Right lung (tissue), 5 donors: ENCODE data around the gene B2M. TPM values are rescaled to one million over a fixed set of nuclear protein-coding genes. Genes with fewer than 3 reads are reported as not detected.
"Not testable (repeated sequence)": the region's sequence is repeated elsewhere in the genome, so short reads cannot be mapped to it uniquely, and the experiment has no call there.

Experiments
- DNase-seq, 2 donors: peaks; one replicate each; pipeline ENCODE4 v3.0.0-alpha.2; 2013
- polyA plus RNA-seq, 5 donors: library from polyadenylated mRNA; unstranded; fragments of 120-200 nt; gene quantifications; one replicate each; pipeline versions ENCODE4 v1.2.1 to v1.2.3, GENCODE V29; 2013; ENCODE audit warnings: inconsistent platforms in 1 of 5, low replicate concordance in 1 of 5; ENCODE audit not compliant: insufficient read length in 5 of 5, insufficient read depth in 1 of 5

B2M gene
- polyA plus RNA-seq, 5 donors, result 1,333 to 1,801 (median 1,405) TPM

GRCh38 chr15:44692659-44693058, 18.7 kb upstream of the B2M start:
- no peak for DNase-seq

- no peak for DNase-seq
Observed at GRCh38 chr15:44694416-44694815, 16.9 kb upstream of the B2M start.

- DNase-seq, result no peak
Observed at GRCh38 chr15:44695294-44695693, 16.0 kb upstream of the B2M start.

- no peak for DNase-seq
Observed at GRCh38 chr15:44697014-44697413, 14.3 kb upstream of the B2M start.

GRCh38 chr15:44698641-44699040, 12.7 kb upstream of the B2M start:
- DNase-seq, result no peak

GRCh38 chr15:44700676-44701075, 10.6 kb upstream of the B2M start:
- DNase-seq, result not testable (repeated sequence)

GRCh38 chr15:44705986-44706385, 5.3 kb upstream of the B2M start:
- no peak for DNase-seq

GRCh38 chr15:44706401-44706800, 4.9 kb upstream of the B2M start:
- DNase-seq, result no peak

GRCh38 chr15:44706946-44707636, 4.2 kb upstream of the B2M start:
- DNase-seq, result no peak

GRCh38 chr15:44710236-44711095, 851 bp upstream of the B2M start:
- peak in 1 of 2 donors; percentile 39 for DNase-seq

GRCh38 chr15:44711743-44712345, 527 bp downstream of the B2M start:
- DNase-seq, result peak; percentile 65 to 71

- peak; percentile 78 to 89 for DNase-seq
Observed at GRCh38 chr15:44712346-44713005, 1.2 kb downstream of the B2M start.

- no peak for DNase-seq
Observed at GRCh38 chr15:44713006-44713966, 2.0 kb downstream of the B2M start.

GRCh38 chr15:44715142-44715796, 4.0 kb downstream of the B2M start:
- DNase-seq, result no peak

- DNase-seq, result no peak
Observed at GRCh38 chr15:44715797-44716334, 4.5 kb downstream of the B2M start.

- DNase-seq, result no peak
Observed at GRCh38 chr15:44716983-44717602, 5.8 kb downstream of the B2M start.

- DNase-seq, result no peak
Observed at GRCh38 chr15:44718180-44718926, 7.0 kb downstream of the B2M start.

GRCh38 chr15:44718927-44719292, 7.6 kb downstream of the B2M start:
- no peak for DNase-seq
